HG02852 (cell line): ENCODE data around the gene KLHL25.

Experiments used
- ATAC-seq: cut with Tn5 transposase; IDR thresholded peaks from one replicate; pipeline ENCODE4 v1.9.1; 2021; ENCODE audit warnings: mild to moderate bottlenecking, moderate library complexity; ENCODE audit not compliant: unreplicated experiment

The KLHL25 gene

GRCh38 chr15:85778107-85778776 is 16.5 kb downstream of the KLHL25 start:
- no peak for ATAC-seq

DNA sequence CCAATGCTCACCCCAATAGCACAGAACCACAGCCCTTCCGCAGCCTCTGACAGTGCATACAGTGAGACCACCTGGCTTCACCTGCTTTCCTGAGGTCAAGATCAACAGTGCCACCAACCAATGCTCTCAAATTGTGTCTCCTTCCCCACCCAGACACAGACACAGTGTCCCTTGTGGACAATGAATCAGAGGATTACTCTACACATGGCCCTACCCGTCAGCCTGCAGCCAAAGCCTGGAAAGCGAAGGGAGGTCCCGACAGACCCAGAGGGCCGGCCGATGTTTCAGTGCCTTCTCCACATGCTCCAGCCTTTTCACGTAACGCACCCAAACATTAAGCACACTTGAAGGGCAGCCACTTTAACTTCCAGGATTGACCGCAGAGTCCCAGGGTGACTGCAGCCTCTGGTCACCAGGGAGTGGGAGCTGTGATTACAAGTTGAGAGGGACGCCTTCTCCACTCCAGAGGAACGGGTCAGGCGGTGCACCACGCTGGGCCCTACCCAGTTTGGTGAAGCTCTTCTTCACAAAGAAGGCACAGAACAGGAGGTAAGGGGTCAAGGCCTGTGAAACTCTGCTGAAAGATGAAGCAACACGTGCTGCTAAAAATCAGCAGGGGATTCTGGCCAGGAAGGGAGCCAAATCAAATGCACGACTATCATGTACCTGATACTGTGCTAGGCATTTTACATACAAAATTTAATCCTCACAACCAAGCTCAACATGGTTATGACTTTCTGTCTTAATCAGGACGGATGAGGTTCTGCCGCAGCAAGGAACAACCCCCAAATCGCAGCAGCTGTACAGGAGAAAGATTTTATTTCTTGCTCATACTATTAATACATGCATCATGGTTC is 17.2 kb downstream of the KLHL25 start:
- ATAC-seq: no peak

DNA sequence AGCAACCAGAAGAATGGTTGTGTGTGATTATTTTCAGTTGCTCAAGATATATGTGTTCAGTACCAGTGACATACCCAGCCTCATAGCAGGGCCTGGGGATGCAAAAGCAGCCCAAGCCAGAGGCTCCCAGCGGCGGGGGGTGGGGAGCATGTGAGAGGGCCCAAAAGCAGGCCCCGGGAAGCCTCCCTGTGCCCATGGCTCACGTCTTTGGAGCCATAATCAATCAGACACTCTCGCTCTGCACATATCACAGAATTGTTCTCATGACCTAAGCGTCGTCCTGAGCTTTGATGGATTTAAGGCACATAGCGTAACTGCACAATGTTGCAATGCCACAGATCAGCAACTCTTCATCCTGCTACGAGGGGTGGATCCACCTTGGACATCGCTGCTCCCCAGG is 20.8 kb downstream of the KLHL25 start:
- ATAC-seq: no peak

GRCh38 chr15:85773249-85773648 is 21.5 kb downstream of the KLHL25 start:
- ATAC-seq: no peak

DNA sequence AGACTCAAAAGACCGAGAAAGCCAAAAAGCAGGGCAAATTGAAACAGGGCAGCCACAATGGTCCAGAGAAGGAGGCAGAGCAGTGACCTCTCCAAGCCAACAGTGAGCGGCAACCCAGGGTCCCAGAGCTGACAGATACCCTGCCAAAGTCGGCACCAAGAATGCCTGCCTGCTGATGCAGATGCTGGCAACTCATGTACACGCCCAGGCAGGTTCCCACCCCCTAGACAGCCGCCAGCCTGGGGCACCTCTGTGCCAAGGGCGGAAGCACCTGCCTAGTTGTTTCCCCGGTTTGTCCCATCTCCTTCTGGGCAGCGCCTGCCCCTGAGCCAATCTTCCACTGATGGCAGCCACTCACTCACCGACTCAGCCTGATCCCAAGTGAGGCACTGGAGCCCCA is 22.1 kb downstream of the KLHL25 start:
- ATAC-seq: no peak

- ATAC-seq: no peak
These were observed 22.8 kb downstream of the KLHL25 start for GRCh38 chr15:85771781-85772445.

GRCh38 chr15:85771271-85771670 is 23.5 kb downstream of the KLHL25 start:
- ATAC-seq: no peak

DNA sequence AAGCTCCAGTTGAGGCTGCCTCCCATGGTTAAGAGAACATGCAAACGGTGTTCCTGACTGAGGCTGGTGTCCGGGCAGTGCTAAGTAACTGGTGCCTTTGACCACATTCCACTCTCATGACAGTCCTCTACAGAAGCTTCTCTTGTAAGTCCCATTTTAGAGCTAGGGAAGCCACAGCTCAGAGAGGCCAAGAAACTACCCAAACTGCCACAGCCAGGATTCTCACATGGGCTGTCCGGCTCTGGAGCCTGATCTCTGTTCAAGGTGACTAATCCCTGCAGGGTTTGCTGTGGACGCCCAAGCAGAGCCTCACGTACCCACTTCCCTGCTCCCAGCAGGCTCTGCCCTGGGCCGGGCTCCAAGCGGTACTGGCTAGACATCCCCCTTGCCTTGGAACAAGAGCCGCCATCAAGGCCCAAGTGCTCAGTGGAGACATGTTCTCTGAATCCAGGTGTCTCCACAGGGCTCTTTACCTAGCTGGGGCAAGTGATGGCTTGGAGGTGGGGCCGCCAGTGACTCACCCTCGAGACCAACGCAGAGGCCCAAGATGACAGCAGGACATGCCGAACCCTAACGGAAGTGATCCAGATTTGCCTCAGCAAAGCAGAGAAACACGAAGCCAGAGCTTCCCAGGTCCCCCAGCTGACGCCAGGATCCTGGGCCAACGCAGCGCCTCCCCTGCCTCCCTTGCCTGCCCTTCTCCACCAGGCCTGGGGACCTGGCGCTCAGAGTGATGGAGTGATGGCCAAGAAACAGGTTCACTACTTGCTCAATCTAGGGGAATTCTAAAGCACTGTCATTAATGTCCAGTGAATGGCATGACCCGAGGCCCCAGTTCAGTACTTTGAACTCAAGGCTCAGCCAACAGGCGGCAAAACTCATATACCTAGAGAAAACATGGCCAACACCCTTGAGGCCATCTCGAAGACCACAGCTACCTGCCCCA is 24.4 kb downstream of the KLHL25 start:
- ATAC-seq: no peak

DNA sequence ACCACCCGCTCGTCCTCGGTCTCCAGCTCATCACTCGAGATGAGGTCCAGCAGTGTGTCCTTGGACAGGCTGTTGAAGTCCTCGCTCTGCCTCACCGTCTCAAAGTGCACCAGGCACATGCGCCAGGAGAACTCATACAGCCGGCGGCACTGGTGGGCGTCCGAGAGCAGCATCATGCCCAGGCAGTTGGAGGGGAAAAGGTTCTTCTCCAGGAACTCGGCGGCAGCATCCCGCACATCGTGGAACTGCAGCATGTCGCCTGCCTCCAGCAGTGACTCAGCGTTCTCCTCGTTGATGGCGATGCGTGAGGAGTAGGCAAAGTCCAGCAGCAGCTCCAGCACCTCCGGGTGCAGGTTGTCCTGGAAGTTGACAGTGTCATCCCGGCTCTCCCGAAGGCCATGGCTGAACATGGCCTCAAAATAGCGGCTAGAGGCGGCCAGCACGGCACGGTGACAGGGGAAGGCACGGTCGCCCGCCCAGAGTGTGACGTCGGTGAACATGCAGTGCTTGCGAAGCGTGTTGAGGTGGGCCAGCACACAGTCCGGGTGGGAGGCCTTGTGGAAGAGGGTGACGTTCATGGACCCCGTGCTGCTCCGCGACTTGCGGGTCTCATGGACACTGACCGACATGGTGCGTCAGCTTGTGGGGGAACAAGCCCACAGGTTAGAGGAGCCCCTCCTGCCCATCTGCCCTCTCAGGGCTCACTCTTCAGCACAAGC is 25.4 kb downstream of the KLHL25 start:
- no peak for ATAC-seq

DNA sequence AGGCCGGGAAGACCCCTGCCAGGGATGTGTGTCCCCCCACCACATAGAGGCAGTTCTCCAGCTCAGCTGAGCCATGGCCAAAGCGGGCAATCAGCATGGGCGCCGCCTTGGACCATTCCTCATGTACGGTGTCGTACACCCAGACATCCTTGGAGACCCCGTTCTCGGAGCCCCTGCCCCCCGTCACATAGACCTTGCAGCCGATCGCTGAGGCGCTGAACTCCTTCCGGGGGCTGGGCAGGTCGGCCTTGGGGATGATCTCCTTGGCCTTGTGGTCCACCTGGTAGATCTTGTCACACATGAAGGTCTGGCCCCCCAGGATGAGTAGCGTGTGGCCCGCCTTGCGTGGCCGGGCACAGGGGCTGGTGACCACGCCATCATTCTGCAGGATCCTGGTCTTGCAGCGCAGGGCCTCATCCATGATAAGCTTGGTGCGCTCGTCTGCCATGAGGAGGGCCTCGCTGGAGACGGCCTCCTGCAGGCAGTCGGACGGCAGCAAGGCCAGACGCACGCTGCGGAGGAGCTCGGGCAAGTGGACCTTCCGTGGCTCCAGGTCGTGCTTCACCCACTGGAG is 26.0 kb downstream of the KLHL25 start:
- no peak for ATAC-seq

- ATAC-seq: no peak
These were observed 26.8 kb downstream of the KLHL25 start for GRCh38 chr15:85767785-85768529.

DNA sequence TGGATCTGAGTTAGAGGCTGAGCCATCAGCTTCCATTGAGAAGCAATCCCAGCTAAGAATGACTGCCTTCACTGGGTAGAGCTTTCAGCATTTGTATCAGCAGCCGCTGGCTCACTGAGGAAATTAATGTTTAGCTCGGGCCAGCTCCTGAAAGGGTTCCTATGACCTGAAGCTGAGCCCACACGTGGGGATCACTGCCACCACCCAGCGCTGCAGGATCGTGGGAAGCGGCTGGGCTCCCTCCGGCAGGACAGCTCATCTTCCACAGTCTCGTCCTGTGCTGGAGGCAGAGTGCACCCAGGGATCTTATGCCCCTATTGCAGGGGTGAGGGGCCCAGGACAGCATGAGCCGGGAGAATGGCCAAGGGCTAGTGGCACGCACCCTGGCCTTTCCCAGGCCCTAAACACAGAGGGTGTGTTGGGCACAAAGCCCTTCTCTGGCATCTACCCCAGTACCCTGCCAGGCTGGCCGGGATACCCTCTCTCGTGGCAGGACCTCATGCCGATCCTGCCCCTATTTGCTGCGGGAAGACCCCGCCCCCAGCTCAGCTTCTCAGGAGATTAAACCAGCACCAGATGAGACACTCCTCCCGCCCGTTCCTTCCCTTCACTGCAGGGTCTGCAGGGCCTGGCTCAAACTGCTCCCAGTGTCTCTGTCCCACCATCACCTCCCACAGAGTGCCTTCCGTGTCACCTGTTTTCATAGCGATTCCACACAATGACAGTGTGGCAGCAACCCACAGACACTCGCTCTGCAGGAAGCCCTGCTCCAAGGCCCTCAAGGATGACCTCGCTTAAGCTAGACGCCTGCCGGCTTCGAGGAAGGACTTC is 28.5 kb downstream of the KLHL25 start:
- no peak for ATAC-seq

DNA sequence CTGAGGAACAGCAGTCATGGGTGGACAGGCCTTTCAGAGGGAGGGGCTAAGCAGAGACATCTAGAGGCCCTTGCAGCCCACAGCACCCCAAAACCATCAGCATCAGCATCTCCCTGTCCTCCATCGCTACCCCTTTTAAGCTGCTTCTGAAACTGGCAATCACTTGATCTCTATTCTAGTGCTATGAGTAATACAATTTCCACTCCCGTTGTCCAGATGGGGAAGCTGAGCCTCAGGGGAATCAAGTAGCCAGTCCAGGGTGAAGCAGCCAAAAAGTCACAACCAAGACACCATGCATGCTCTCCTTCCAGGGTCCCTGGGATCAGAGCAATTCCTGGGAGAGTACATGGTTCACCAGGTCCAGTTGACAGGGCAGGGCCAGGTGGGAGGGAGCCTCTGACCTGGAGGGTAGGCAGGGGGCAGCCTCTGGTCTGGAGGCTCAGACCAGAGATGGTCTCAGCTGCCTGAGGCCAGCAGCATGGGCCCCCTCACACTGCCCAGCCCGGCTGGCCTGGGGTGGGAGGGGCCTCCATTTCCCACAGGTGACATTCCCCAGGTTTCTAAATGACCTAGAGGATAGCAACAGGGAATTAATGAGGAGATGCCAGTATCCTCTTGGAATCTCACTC is 30.0 kb downstream of the KLHL25 start:
- no peak for ATAC-seq

DNA sequence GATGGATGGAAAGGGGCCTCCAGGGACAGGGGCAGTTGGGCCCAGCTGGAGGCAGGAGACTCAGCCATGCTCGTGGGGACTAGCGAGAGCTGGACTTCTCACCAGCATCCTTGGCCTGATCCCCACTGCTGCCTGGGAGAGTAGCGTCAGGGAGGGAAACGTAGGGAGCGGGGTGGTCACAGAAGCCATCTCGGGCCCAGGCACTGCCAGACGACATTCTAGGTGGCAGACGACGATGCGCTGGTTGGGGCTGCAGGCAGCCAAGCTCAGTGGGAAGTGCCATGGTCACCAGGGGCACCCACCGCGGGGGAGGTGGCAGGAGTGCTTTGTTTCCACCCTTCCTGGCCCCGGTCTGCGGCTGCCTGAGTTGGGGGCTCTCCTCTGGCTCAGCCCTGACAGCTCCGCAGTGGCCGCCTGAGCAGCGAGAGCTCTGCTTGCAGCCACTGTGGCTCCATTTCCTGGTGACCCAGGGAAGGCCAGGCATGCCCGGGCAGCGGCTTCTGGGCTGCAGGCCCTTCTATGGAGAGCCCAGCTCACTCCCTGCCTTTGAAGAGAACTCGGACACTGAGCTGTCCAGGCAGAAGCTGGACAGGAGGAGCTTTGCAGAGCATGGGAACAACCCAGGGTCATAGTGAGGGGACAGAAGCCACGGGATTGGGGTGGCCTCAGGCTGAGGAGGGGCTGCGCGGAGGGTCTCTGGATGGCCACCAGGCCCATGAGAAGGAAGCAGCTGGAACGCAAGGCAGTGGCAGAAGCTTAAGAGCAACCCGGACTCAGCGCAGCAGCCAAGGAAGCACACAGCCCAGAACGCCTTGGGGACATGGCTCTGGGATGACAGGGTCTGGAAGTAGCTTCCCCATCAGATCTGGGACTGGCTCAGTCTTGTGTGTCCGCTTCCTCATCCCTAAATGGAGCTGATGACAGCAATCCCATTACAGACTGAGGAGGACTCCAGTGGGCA is 30.8 kb downstream of the KLHL25 start:
- ATAC-seq: no peak

DNA sequence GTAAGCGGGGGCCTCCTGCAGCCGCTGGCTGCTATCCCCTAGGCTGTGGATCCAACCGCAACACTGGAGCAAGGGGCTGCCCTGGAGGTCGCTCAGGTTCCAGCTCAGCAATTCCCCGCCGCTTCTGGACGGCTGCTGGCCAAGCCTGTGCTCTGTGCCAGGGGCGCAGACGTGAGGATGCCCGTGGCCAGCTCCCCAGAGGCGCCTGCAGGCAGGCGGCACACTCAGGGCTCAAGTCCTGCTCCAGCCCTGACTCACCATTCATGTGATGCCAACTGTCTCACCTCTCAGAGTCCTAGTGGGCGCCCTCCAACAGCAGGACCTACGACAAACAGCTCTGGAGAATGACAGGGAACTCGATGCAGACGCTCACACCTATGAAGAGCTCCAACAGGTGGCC is 31.6 kb downstream of the KLHL25 start:
- ATAC-seq: no peak

DNA sequence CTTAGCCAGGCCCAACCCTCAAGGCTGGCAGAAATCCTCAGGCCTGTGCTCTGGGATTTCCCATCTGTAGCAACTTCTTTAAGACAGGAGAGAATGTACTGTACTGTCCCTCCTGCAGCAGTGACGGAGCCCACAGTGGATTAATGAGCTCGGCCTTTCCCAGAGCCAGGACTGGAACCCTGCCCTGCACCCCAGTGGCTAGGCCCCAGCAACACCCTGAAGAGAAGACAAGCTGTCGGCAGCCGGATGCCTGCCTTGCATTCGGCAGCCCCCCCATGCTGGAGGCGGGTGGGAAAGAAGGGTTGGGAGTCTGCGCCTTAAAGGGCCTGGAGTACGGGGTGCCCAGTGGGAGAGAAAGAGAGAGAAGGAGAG is 32.0 kb downstream of the KLHL25 start:
- ATAC-seq: no peak
